ENCODE measurements around the gene MBNL1.
"Not testable (repeated sequence)": the region's sequence is repeated elsewhere in the genome, so short reads cannot be mapped to it uniquely, and the experiment has no call there.

MBNL1 gene

DNA sequence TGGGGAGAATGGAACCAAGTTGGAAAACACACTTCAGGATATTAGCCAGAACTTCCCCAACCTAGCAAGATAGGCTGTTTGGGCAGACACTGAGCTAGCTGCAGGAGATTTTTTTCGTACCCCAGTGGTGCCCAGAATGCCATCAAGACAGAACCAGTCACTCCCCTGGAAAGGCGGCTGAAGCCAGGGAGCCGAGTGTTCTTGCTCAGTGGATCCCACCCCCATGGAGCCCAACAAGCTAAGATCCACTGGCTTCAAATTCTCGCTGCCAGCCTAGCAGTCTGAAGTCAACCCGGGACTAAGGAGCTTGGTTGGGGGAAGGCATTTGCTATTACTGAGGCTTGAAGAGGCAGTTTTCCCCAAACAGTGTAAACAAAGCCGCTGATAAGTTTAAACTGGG lies 152.4 kb downstream of the MBNL1 start:
- TF ChIP-seq ZFX (IDR thresholded peaks at IDR 0.05; ENCODE audit: borderline replicate concordance): no peak
- no peak for TF ChIP-seq CTCF (IDR thresholded peaks at IDR 0.05)
- H3K27ac ChIP-seq: no peak overlapping the region

- no peak overlapping the region for H3K27ac ChIP-seq
- TF ChIP-seq ZFX (IDR thresholded peaks at IDR 0.05; ENCODE audit: borderline replicate concordance): no peak
- TF ChIP-seq CTCF (IDR thresholded peaks at IDR 0.05): no peak
Measured at GRCh38 chr3:152426393-152426792, 157.7 kb downstream of the MBNL1 start.

DNA sequence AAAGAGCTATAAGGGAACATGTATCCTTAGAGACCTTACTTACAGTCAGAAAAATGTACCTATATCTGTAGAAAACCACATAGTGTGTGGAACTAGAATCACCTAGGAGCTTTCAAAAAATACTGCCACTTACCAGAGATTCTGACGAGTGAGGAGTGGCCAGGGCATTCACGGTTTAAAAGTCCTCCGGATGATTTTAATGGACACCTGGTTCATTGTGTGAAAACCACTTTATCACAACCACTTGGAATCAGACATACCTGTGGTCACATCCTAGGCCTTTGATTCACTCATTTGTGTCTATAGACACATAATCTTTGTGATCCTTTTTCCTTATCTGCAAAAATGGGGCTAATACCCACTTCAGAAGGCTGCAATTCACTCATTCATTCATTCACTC lies 159.8 kb downstream of the MBNL1 start:
- H3K27ac ChIP-seq: no peak overlapping the region
- no peak for TF ChIP-seq CTCF (IDR thresholded peaks at IDR 0.05)
- no peak for TF ChIP-seq ZFX (IDR thresholded peaks at IDR 0.05; ENCODE audit: borderline replicate concordance)

DNA sequence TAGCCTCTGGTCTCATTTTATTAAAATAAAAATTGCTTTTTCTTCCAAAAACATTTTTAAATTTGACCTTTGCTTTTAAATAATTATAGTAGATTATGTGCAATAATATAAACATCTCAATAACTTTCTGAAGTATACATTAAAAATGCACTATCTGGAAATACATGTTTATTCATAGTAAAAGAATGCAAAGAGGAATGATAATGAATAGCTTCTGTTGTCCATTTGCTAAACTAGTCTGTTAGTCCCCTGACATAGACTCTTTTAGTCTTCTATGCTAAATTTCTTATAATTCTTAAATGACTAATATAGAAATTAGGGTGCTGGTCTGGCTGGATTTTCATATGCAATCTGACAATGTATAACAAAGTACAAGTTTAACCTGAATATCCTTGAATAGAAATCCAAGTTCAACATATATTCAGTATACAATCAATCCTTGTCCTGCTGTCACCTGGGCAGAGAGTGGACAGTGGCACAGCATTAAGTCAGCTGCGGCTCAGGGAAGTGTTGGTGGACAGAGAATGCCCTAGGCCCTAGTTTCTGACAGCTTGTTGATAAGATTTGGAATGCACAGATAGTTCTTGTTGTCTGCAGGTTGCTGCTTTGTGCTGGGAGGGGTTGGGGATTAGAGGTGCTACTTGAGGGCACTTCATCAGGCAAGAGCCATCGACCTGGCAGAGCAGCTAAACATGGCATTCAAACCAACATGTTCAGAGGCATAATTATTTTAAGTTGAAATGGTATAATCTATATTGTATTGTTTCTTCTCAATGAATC lies 161.7 kb downstream of the MBNL1 start:
- no peak overlapping the region for H3K27ac ChIP-seq
- TF ChIP-seq CTCF (IDR thresholded peaks at IDR 0.05) (no peak), ZFX (IDR thresholded peaks at IDR 0.05; ENCODE audit: borderline replicate concordance) (no peak)

GRCh38 chr3:152434142-152434541 lies 165.4 kb downstream of the MBNL1 start:
- TF ChIP-seq ZFX (IDR thresholded peaks at IDR 0.05; ENCODE audit: borderline replicate concordance): no peak
- no peak for TF ChIP-seq CTCF (IDR thresholded peaks at IDR 0.05)

DNA sequence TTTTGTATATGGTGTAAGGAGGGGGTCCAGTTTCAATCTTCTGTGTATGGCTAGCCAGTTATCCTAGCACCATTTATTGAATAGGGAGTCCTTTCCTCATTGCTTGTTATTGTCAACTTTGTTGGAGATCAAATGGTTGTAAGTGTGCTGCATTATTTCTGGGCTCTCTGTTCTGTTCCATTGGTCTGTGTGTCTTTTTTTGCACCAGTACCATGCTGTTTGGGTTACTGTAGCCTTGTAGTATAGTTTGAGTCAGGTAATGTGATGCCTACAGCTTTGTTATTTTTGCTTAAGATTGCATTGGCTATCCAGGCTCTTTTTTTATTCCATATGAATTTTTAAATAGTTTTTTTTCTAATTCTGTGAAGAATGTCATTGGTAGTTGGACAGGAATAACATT lies 166.5 kb downstream of the MBNL1 start:
- H3K27ac ChIP-seq: not testable (repeated sequence)

More at GRCh38 chr3:152434142-152434541, 165.4 kb downstream of the MBNL1 start:
- no peak overlapping the region for H3K27ac ChIP-seq

DNA sequence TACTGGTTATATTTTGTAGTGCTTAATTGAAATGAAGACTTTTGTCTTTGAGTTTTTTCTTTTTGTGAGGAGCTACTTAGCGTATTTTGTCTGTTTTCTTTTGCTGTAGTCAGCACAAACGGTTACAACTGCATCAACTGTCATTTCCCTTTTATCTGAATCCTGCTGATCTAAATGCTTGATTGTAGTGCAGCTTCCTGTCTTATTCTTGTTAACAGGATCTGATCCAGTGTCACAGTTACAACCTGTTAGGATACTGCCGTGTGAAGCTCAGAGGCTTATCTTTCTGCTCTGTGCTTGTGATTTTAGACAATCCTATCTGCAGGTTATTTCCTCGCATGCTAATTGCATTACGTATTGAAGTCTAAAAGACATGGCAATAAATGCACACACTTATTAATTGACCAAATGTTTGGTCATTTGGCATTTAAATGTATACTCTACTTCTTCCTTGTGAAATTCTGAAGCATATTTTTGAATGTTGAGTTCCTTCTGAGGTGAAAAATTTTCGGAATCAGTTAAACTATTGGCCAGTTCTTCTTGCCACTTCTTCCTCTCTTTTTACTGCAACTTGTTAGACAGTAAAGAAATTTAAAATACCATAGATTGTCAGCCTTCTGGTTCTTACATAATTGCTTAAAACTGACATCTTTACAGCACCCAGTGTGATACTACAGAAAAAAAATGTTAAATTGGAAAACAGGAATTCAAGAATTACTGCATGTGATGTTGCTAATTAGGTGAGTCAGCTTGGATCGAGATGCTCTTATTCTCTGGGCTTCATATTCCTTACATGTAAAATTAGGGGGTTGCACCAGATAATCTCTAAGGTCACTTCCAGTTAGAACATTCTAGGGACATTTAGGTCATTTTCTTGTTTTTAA lies 168.2 kb downstream of the MBNL1 start:
- TF ChIP-seq CTCF (IDR thresholded peaks at IDR 0.05): no peak
- no peak for TF ChIP-seq ZFX (IDR thresholded peaks at IDR 0.05; ENCODE audit: borderline replicate concordance)
- no peak overlapping the region for H3K27ac ChIP-seq
